Karpas-422 (cell line): ENCODE measurements around the gene ORC6. TPM values are rescaled to one million over a fixed set of nuclear protein-coding genes. Genes with fewer than 3 reads are reported as not detected.
"Not testable (repeated sequence)": the region's sequence is repeated elsewhere in the genome, so short reads cannot be mapped to it uniquely, and the experiment has no call there.

Experiments
- DNase-seq: peaks from one replicate; pipeline ENCODE4 v3.0.0-alpha.2; 2015
- H2AFZ ChIP-seq: fragments of 200-600 bp; sonication (generic); 2 replicates; pipeline ENCODE4 v1.6.1; 2014; ENCODE audit warnings: antibody characterized with exemption, low read length, mixed read lengths
- H3K27ac ChIP-seq: fragments of 200-600 bp; sonication (generic); 2 replicates; pipeline ENCODE4 v1.5.1; 2014; ENCODE audit warnings: mild to moderate bottlenecking, low read length, moderate library complexity
- H3K27me3 ChIP-seq: fragments of 200-600 bp; sonication (generic); 2 replicates; pipeline ENCODE4 v1.6.1; 2014; ENCODE audit warnings: low read length, mixed read lengths
- H3K36me3 ChIP-seq: fragments of 200-600 bp; sonication (generic); 2 replicates; pipeline ENCODE4 v1.6.1; 2014; ENCODE audit warnings: low read length, mixed read lengths; ENCODE audit not compliant: insufficient read depth
- H3K4me1 ChIP-seq: fragments of 200-600 bp; sonication (generic); 2 replicates; pipeline ENCODE4 v1.6.1; 2014; ENCODE audit warnings: mild to moderate bottlenecking, low read length, mixed read lengths
- H3K4me2 ChIP-seq: fragments of 200-600 bp; sonication (generic); 2 replicates; pipeline ENCODE4 v1.6.1; 2014; ENCODE audit warnings: low read length, low read depth, mild to moderate bottlenecking; ENCODE audit not compliant: poor library complexity, severe bottlenecking
- H3K4me3 ChIP-seq: fragments of 200-600 bp; sonication (generic); 2 replicates; pipeline ENCODE4 v1.5.1; 2014; ENCODE audit warnings: mild to moderate bottlenecking, antibody characterized with exemption, low read length, mixed read lengths
- H3K79me2 ChIP-seq: fragments of 200-600 bp; sonication (generic); 2 replicates; pipeline ENCODE4 v1.6.1; 2014; ENCODE audit warnings: mild to moderate bottlenecking, low read length, mixed read lengths
- H3K9ac ChIP-seq: fragments of 200-600 bp; sonication (generic); 2 replicates; pipeline ENCODE4 v1.6.0; 2014; ENCODE audit warnings: low read length
- H3K9me2 ChIP-seq: fragments of 200-600 bp; sonication (generic), shearing (Covaris generic); replicated peaks from 2 replicates; pipeline ENCODE4 v1.6.0; 2014; ENCODE audit warnings: mild to moderate bottlenecking, low read length, moderate library complexity; ENCODE audit not compliant: insufficient read depth
- H3K9me3 ChIP-seq: fragments of 300-700, 200-600 bp; sonication (generic); 2 replicates; pipeline ENCODE4 v1.6.1; 2014; ENCODE audit warnings: low read length, mixed read lengths
- H4K20me1 ChIP-seq: fragments of 200-600 bp; sonication (generic); 2 replicates; pipeline ENCODE4 v1.6.1; 2014; ENCODE audit warnings: mild to moderate bottlenecking, antibody characterized with exemption, low read length, low read depth; ENCODE audit not compliant: insufficient read depth
- total RNA-seq: library from RNA; depleted of rRNA; stranded (reverse); fragments of >200 nt; shearing (Covaris generic); gene quantifications from 2 replicates; pipeline ENCODE4 v1.2.3, GENCODE V29; 2014; ENCODE audit warnings: low replicate concordance

ORC6 gene
- total RNA-seq, 1 experiment from 2014 or later, result 38.0 TPM

- Histone ChIP-seq H3K4me2 (no peak overlapping the region), H3K4me1 (no peaks in the 10 kb centered on the region), H3K9ac (no peak overlapping the region), H3K27me3 (no peaks in the 10 kb centered on the region), H3K9me2 (no peaks in the 10 kb centered on the region), H2AFZ (no peak overlapping the region), H3K4me3 (no peak overlapping the region), H3K36me3 (peaks cover 28% of the 10 kb centered on the region), H3K9me3 (no peaks in the 10 kb centered on the region), H3K79me2 (peaks cover 9% of the 10 kb centered on the region), H3K27ac (no peak overlapping the region), H4K20me1 (no peaks in the 10 kb centered on the region)
- peak; percentile 89 for DNase-seq
Measured at GRCh38 chr16:46673320-46674013, 16.0 kb upstream of the ORC6 start.

- H3K4me2 ChIP-seq, DNase-seq, H3K27ac ChIP-seq, H4K20me1 ChIP-seq, H3K4me3 ChIP-seq, H3K9me2 ChIP-seq, H3K9ac ChIP-seq, H2AFZ ChIP-seq, H3K4me1 ChIP-seq, H3K27me3 ChIP-seq, H3K9me3 ChIP-seq: not testable (repeated sequence)
- peaks cover 20% of the 10 kb centered on the region for H3K79me2 ChIP-seq
- H3K36me3 ChIP-seq, result peaks cover 36% of the 10 kb centered on the region; the same call in 1 of the 2 replicates
Measured at GRCh38 chr16:46677943-46678342, 11.5 kb upstream of the ORC6 start.

GRCh38 chr16:46681867-46682266 is 7.6 kb upstream of the ORC6 start:
- Histone ChIP-seq H3K79me2 (peaks cover 56% of the 10 kb centered on the region), H4K20me1 (peaks cover 19% of the 10 kb centered on the region), H3K4me1 (peaks cover 17% of the 10 kb centered on the region), H3K36me3 (peaks cover 29% of the 10 kb centered on the region; the same call in 1 of the 2 replicates)
- DNase-seq, H3K9me3 ChIP-seq, H3K27me3 ChIP-seq, H3K9me2 ChIP-seq, H2AFZ ChIP-seq, H3K27ac ChIP-seq, H3K4me3 ChIP-seq, H3K9ac ChIP-seq, H3K4me2 ChIP-seq: not testable (repeated sequence)

- no peaks in the 10 kb centered on the region for H3K27me3 ChIP-seq
- peaks cover 48% of the 10 kb centered on the region for H4K20me1 ChIP-seq
- no peak overlapping the region for H3K27ac ChIP-seq
- peaks cover 45% of the 10 kb centered on the region for H3K4me1 ChIP-seq
- H3K36me3 ChIP-seq, result peaks cover 6% of the 10 kb centered on the region; the same call in 1 of the 2 replicates
- no peaks in the 10 kb centered on the region for H3K9me3 ChIP-seq
- no peak overlapping the region for H2AFZ ChIP-seq
- H3K4me2 ChIP-seq, result peak overlapping the region; percentile 88
- peak overlapping the region; percentile 82 for H3K4me3 ChIP-seq
- peak overlapping the region; percentile 82 for H3K9ac ChIP-seq
- peaks cover 87% of the 10 kb centered on the region for H3K79me2 ChIP-seq
- no peaks in the 10 kb centered on the region for H3K9me2 ChIP-seq
- DNase-seq, result no peak
Measured at GRCh38 chr16:46686815-46687473, 2.5 kb upstream of the ORC6 start.

- Histone ChIP-seq H3K9me2 (no peaks in the 10 kb centered on the region), H3K4me1 (peaks cover 50% of the 10 kb centered on the region), H3K9me3 (no peaks in the 10 kb centered on the region), H3K27ac (no peak overlapping the region), H3K9ac (peak overlapping the region; percentile 82), H3K36me3 (peaks cover 9% of the 10 kb centered on the region; the same call in 1 of the 2 replicates), H3K4me3 (peak overlapping the region; percentile 82), H3K79me2 (peaks cover 86% of the 10 kb centered on the region), H3K27me3 (no peaks in the 10 kb centered on the region), H4K20me1 (peaks cover 51% of the 10 kb centered on the region), H2AFZ (no peak overlapping the region), H3K4me2 (peak overlapping the region; percentile 88)
- no peak for DNase-seq
Measured at GRCh38 chr16:46687486-46687885, 2.0 kb upstream of the ORC6 start.

- peaks cover 51% of the 10 kb centered on the region for H4K20me1 ChIP-seq
Measured at GRCh38 chr16:46688101-46688653, 1.3 kb upstream of the ORC6 start.

GRCh38 chr16:46688654-46689364 is 650 bp upstream of the ORC6 start, which contains the start of gene VPS35:
TSS of gene VPS35 (minus strand) at chr16:46689178. CDS start at chr16:46689133, 45 bp downstream.
- peak; percentile 100 for DNase-seq
- Histone ChIP-seq H4K20me1 (peaks cover 51% of the 10 kb centered on the region), H3K79me2 (peaks cover 84% of the 10 kb centered on the region), H3K9me3 (no peaks in the 10 kb centered on the region), H2AFZ (peak within 1 kb of the TSS; percentile 94), H3K27me3 (no peaks in the 10 kb centered on the region), H3K27ac (peak within 1 kb of the TSS; percentile 83), H3K9ac (peak within 1 kb of the TSS; percentile 82), H3K4me2 (peak within 1 kb of the TSS; percentile 88), H3K4me1 (peaks cover 55% of the 10 kb centered on the region), H3K9me2 (no peaks in the 10 kb centered on the region), H3K4me3 (peak within 1 kb of the TSS; percentile 82), H3K36me3 (peaks cover 16% of the 10 kb centered on the region)

More at GRCh38 chr16:46688101-46688653, 1.3 kb upstream of the ORC6 start:
- Histone ChIP-seq H3K27me3 (no peaks in the 10 kb centered on the region), H3K4me3 (peak overlapping the region; percentile 82), H3K9me3 (no peaks in the 10 kb centered on the region), H3K36me3 (peaks cover 13% of the 10 kb centered on the region; the same call in 1 of the 2 replicates), H3K9ac (peak overlapping the region; percentile 82), H3K4me1 (peaks cover 55% of the 10 kb centered on the region), H3K4me2 (peak overlapping the region; percentile 88), H3K79me2 (peaks cover 87% of the 10 kb centered on the region), H2AFZ (peak overlapping the region; percentile 75; the same call in 1 of the 2 replicates), H3K27ac (peak overlapping the region; percentile 83), H3K9me2 (no peaks in the 10 kb centered on the region)
- DNase-seq, result peak; percentile 85
